ENCODE results near the gene NIPBL.

The NIPBL gene

DNA sequence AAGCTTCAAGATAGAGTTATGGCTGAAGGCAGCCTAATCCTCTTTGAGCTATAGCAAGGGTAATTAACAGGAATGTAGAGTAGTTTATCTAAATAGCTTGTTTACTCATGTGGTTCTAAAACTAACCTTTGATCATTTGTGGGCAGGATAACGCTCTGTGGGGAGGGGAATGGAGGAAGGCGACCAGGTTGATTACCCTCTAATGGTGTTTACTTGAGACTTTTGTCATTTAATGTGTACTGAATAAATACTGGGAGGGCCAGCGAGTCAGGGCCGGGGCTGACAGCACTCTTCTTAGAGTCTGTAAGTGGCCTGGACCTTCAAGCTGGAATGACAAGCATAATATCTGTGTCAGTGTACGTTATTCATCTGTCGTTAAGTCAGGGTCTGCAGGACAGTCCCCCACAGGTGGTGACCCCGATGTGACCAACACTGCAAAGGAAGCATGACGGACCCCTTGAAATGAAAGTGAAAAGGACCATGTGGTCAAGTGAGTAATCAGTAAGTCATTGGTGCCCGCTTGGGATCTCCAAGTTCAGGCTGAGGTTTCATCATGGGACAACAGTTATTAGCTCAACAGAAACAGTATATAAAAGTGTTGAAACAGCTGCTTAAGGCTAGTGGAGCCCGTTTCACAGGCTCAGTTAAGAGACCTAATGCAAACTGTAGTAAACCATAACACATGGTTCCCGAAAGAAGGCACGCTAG lies 210.1 kb downstream of the NIPBL start:
- Histone ChIP-seq H3K9ac (ENCODE audit: low read length) (no peak overlapping the region), H3F3A (ENCODE audit: insufficient read depth, low read length) (no peaks in the 10 kb centered on the region), H3K9me2 (ENCODE audit: low read depth, low read length) (no peaks in the 10 kb centered on the region), H3K4me1 (ENCODE audit: insufficient read depth, low read length, severe bottlenecking) (no peaks in the 10 kb centered on the region), H3K27ac (ENCODE audit: low read depth, low read length, poor library complexity, severe bottlenecking) (no peak overlapping the region), H3K79me2 (ENCODE audit: insufficient read depth, low read length) (no peaks in the 10 kb centered on the region), H3K4me2 (ENCODE audit: low read length) (no peak overlapping the region), H3K27me3 (ENCODE audit: insufficient read depth, low read length) (no peaks in the 10 kb centered on the region), H3K36me3 (ENCODE audit: insufficient read depth, low read length) (no peaks in the 10 kb centered on the region), H3K4me3 (ENCODE audit: low read depth, low read length, poor library complexity, severe bottlenecking) (no peak overlapping the region), H3K9me3 (ENCODE audit: low read length) (no peaks in the 10 kb centered on the region), H2AFZ (ENCODE audit: low read length) (no peak overlapping the region), H4K20me1 (ENCODE audit: insufficient read depth, low read length) (no peaks in the 10 kb centered on the region)
- TF ChIP-seq, protein P1, sequence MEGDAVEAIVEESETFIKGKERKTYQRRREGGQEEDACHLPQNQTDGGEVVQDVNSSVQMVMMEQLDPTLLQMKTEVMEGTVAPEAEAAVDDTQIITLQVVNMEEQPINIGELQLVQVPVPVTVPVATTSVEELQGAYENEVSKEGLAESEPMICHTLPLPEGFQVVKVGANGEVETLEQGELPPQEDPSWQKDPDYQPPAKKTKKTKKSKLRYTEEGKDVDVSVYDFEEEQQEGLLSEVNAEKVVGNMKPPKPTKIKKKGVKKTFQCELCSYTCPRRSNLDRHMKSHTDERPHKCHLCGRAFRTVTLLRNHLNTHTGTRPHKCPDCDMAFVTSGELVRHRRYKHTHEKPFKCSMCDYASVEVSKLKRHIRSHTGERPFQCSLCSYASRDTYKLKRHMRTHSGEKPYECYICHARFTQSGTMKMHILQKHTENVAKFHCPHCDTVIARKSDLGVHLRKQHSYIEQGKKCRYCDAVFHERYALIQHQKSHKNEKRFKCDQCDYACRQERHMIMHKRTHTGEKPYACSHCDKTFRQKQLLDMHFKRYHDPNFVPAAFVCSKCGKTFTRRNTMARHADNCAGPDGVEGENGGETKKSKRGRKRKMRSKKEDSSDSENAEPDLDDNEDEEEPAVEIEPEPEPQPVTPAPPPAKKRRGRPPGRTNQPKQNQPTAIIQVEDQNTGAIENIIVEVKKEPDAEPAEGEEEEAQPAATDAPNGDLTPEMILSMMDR (IDR thresholded peaks at IDR 0.05; ENCODE audit: low read length), result no peak
- TF ChIP-seq EZH2 (IDR thresholded peaks at IDR 0.05; ENCODE audit: borderline replicate concordance, low read length), result no peak

DNA sequence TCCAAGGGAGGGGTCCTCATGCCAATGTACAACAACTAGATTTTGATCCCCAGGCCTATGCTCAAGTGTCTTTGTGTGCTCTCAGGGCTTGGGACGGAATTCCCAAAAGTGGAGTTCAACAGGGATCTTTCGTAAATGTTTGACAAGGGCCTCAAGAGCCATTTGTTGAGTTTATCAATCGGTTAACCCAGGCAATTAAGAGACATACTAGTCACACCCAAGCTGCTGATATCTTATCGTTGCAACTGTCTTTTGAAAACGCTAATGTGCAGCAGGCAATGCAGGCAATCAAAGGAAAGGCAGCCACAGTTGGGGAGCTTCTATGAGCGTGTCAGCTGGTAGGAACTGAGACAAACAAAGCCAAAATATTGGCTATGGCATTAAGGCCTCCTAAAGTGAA lies 211.4 kb downstream of the NIPBL start:
- Histone ChIP-seq H3K36me3 (ENCODE audit: insufficient read depth, low read length) (no peaks in the 10 kb centered on the region), H4K20me1 (ENCODE audit: insufficient read depth, low read length) (no peaks in the 10 kb centered on the region), H3K4me2 (ENCODE audit: low read length) (no peak overlapping the region), H3K9me2 (ENCODE audit: low read depth, low read length) (no peaks in the 10 kb centered on the region), H3K79me2 (ENCODE audit: insufficient read depth, low read length) (no peaks in the 10 kb centered on the region), H3K9me3 (ENCODE audit: low read length) (no peaks in the 10 kb centered on the region), H3K27ac (ENCODE audit: low read depth, low read length, poor library complexity, severe bottlenecking) (no peak overlapping the region), H3F3A (ENCODE audit: insufficient read depth, low read length) (no peaks in the 10 kb centered on the region), H3K9ac (ENCODE audit: low read length) (no peak overlapping the region), H3K4me3 (ENCODE audit: low read depth, low read length, poor library complexity, severe bottlenecking) (no peak overlapping the region), H3K27me3 (ENCODE audit: insufficient read depth, low read length) (no peaks in the 10 kb centered on the region), H2AFZ (ENCODE audit: low read length) (no peak overlapping the region), H3K4me1 (ENCODE audit: insufficient read depth, low read length, severe bottlenecking) (no peaks in the 10 kb centered on the region)
- TF ChIP-seq, protein P1 (IDR thresholded peaks at IDR 0.05; ENCODE audit: low read length), result no peak
- TF ChIP-seq EZH2 (IDR thresholded peaks at IDR 0.05; ENCODE audit: borderline replicate concordance, low read length), result no peak

DNA sequence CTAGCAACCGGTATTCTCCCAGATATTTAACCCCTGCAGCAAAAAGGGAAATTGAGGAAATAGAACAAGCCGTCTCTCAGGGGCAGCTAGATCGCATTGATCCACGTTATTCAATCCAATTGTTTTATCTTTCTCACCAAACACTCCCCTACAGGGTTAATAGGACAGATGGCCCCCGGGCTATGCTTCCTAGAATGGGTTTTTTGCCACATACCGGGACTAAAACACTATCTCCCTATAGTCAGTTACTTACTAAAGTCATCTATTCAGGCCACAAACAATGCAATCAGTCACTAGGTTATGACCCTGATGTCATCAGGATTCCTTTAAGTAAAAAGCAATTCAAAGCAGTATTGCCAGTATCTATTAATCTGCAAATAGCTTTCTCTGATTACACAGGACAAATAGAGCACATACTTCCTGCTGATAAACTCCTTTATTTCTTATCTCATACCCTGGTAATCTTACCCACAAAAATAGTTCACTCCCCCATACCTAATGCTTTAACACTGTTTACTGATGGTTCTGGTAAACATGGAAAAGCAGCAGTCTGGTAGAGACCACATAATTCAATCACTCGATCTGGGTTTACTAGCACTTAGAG lies 213.7 kb downstream of the NIPBL start:
- H3K4me3 ChIP-seq (ENCODE audit: low read depth, low read length, poor library complexity, severe bottlenecking), result no peak overlapping the region
- no peaks in the 10 kb centered on the region for H3K9me2 ChIP-seq (ENCODE audit: low read depth, low read length)
- no peaks in the 10 kb centered on the region for H3K4me1 ChIP-seq (ENCODE audit: insufficient read depth, low read length, severe bottlenecking)
- no peaks in the 10 kb centered on the region for H3K27me3 ChIP-seq (ENCODE audit: insufficient read depth, low read length)
- no peaks in the 10 kb centered on the region for H4K20me1 ChIP-seq (ENCODE audit: insufficient read depth, low read length)
- no peak overlapping the region for H3K27ac ChIP-seq (ENCODE audit: low read depth, low read length, poor library complexity, severe bottlenecking)
- TF ChIP-seq EZH2 (IDR thresholded peaks at IDR 0.05; ENCODE audit: borderline replicate concordance, low read length), result no peak
- TF ChIP-seq, protein P1 (IDR thresholded peaks at IDR 0.05; ENCODE audit: low read length), result no peak
- H3K79me2 ChIP-seq (ENCODE audit: insufficient read depth, low read length), result no peaks in the 10 kb centered on the region
- H3K9ac ChIP-seq (ENCODE audit: low read length), result no peak overlapping the region
- H2AFZ ChIP-seq (ENCODE audit: low read length), result no peak overlapping the region
- no peak overlapping the region for H3K4me2 ChIP-seq (ENCODE audit: low read length)
- no peaks in the 10 kb centered on the region for H3F3A ChIP-seq (ENCODE audit: insufficient read depth, low read length)
- no peaks in the 10 kb centered on the region for H3K9me3 ChIP-seq (ENCODE audit: low read length)
- no peaks in the 10 kb centered on the region for H3K36me3 ChIP-seq (ENCODE audit: insufficient read depth, low read length)
